Hippocampal formation (tissue), 2 donors: Measurements from ENCODE around the gene TNFRSF1B.
A peak's percentile ranks its signal among the peaks of the same experiment; 100 is the strongest.
"Not testable (repeated sequence)": the region's sequence is repeated elsewhere in the genome, so short reads cannot be mapped to it uniquely, and the experiment has no call there.

Experiments
- DNase-seq, 2 donors: peaks; one replicate each; lab custom pipeline; 2025; lab: John Stamatoyannopoulos, UW

Gene TNFRSF1B

GRCh38 chr1:12222700-12223099, 55.9 kb downstream of the TNFRSF1B start:
- not testable (repeated sequence) for DNase-seq

- not testable (repeated sequence) for DNase-seq
Measured at GRCh38 chr1:12224092-12224491, 57.3 kb downstream of the TNFRSF1B start.

- no peak for DNase-seq
Measured at GRCh38 chr1:12228979-12229378, 62.2 kb downstream of the TNFRSF1B start.

GRCh38 chr1:12229386-12229834, 62.6 kb downstream of the TNFRSF1B start:
- DNase-seq = no peak

GRCh38 chr1:12229835-12230548, 63.2 kb downstream of the TNFRSF1B start, which contains the start of gene VPS13D:
Gene VPS13D (plus strand): TSS chr1:12230030. CDS start chr1:12234267, 4,237 bp downstream.
- DNase-seq = peak; percentile 31 to 73

GRCh38 chr1:12230549-12231275, 63.9 kb downstream of the TNFRSF1B start:
- DNase-seq = no peak

GRCh38 chr1:12231276-12231595, 64.4 kb downstream of the TNFRSF1B start:
- DNase-seq = no peak

GRCh38 chr1:12232221-12232620, 65.4 kb downstream of the TNFRSF1B start:
- no peak for DNase-seq

GRCh38 chr1:12244078-12244477, 77.3 kb downstream of the TNFRSF1B start:
- DNase-seq = no peak

- no peak for DNase-seq
Measured at GRCh38 chr1:12244585-12244984, 77.8 kb downstream of the TNFRSF1B start.

- DNase-seq = no peak
Measured at GRCh38 chr1:12245116-12245515, 78.3 kb downstream of the TNFRSF1B start.

GRCh38 chr1:12245733-12246132, 78.9 kb downstream of the TNFRSF1B start:
- DNase-seq = no peak

GRCh38 chr1:12246584-12246983, 79.8 kb downstream of the TNFRSF1B start:
- DNase-seq = no peak

- no peak for DNase-seq
Measured at GRCh38 chr1:12249181-12249580, 82.4 kb downstream of the TNFRSF1B start.

GRCh38 chr1:12249748-12250147, 83.0 kb downstream of the TNFRSF1B start:
- DNase-seq = no peak

- DNase-seq = no peak
Measured at GRCh38 chr1:12251442-12251841, 84.7 kb downstream of the TNFRSF1B start.

- no peak for DNase-seq
Measured at GRCh38 chr1:12255913-12256312, 89.1 kb downstream of the TNFRSF1B start.

GRCh38 chr1:12258272-12258671, 91.5 kb downstream of the TNFRSF1B start:
- DNase-seq = no peak
